ENCODE measurements around the gene BRIP1. TPM values are rescaled to one million over a fixed set of nuclear protein-coding genes. Genes with fewer than 3 reads are reported as not detected.

BRIP1 gene
- total RNA-seq, 1 experiment from 2014 or later: 30.2 TPM

GRCh38 chr17:61642768-61643167, 220.6 kb downstream of the BRIP1 start:
- no peaks in the 10 kb centered on the region for H3K27me3 ChIP-seq (replicated peaks; ENCODE audit: insufficient read depth, low read depth, low read length, poor library complexity)
- H3K36me3 ChIP-seq (ENCODE audit: insufficient read depth, low read length, poor library complexity, severe bottlenecking): no peaks in the 10 kb centered on the region
- no peak overlapping the region for H3K27ac ChIP-seq (ENCODE audit: low read depth, low read length, poor library complexity, severe bottlenecking)
- no peaks in the 10 kb centered on the region for H3K9me3 ChIP-seq (ENCODE audit: low read depth, low read length, poor library complexity, severe bottlenecking)
- no peak overlapping the region for H3K4me3 ChIP-seq (ENCODE audit: low read depth, low read length, poor library complexity, severe bottlenecking)
- DNase-seq (ENCODE audit: low spot score): no peak
- TF ChIP-seq EZH2 (IDR thresholded peaks at IDR 0.05; ENCODE audit: borderline replicate concordance, low read depth, low read length, poor library complexity, severe bottlenecking) (no peak), CTCF (conservative IDR thresholded peaks at IDR 0.05; ENCODE audit: low read depth, low read length) (no peak)
- no peaks in the 10 kb centered on the region for H3K4me1 ChIP-seq (ENCODE audit: insufficient read depth, low read length, poor library complexity, severe bottlenecking)
- no TSS peak for BruUV-seq (replicated peaks)
- POLR2A ChIA-PET (ENCODE audit: low non-redundant PET): no interaction called here
- intact Hi-C loops (cut with micrococcal nuclease; ENCODE audit: unreplicated experiment): no loop called here
- CTCF ChIA-PET: no interaction called here

- H3K9me3 ChIP-seq (ENCODE audit: low read depth, low read length, poor library complexity, severe bottlenecking): no peaks in the 10 kb centered on the region
- no peaks in the 10 kb centered on the region for H3K4me1 ChIP-seq (ENCODE audit: insufficient read depth, low read length, poor library complexity, severe bottlenecking)
- no TSS peak for BruUV-seq (replicated peaks)
- H3K4me3 ChIP-seq (ENCODE audit: low read depth, low read length, poor library complexity, severe bottlenecking): no peak overlapping the region
- no peaks in the 10 kb centered on the region for H3K36me3 ChIP-seq (ENCODE audit: insufficient read depth, low read length, poor library complexity, severe bottlenecking)
- ChIA-PET POLR2A (ENCODE audit: low non-redundant PET) (no interaction called here), CTCF (no interaction called here)
- intact Hi-C loops (cut with micrococcal nuclease; ENCODE audit: unreplicated experiment): no loop called here
- TF ChIP-seq CTCF (conservative IDR thresholded peaks at IDR 0.05; ENCODE audit: low read depth, low read length) (no peak), EZH2 (IDR thresholded peaks at IDR 0.05; ENCODE audit: borderline replicate concordance, low read depth, low read length, poor library complexity, severe bottlenecking) (no peak)
- no peak overlapping the region for H3K27ac ChIP-seq (ENCODE audit: low read depth, low read length, poor library complexity, severe bottlenecking)
- H3K27me3 ChIP-seq (replicated peaks; ENCODE audit: insufficient read depth, low read depth, low read length, poor library complexity): no peaks in the 10 kb centered on the region
- DNase-seq (ENCODE audit: low spot score): no peak
Observed at GRCh38 chr17:61641715-61642114, 221.6 kb downstream of the BRIP1 start.

- intact Hi-C loops (cut with micrococcal nuclease; ENCODE audit: unreplicated experiment): no loop called here
- no TSS peak for BruUV-seq (replicated peaks)
- ChIA-PET POLR2A (ENCODE audit: low non-redundant PET) (no interaction called here), CTCF (no interaction called here)
- TF ChIP-seq CTCF (conservative IDR thresholded peaks at IDR 0.05; ENCODE audit: low read depth, low read length) (no peak), EZH2 (IDR thresholded peaks at IDR 0.05; ENCODE audit: borderline replicate concordance, low read depth, low read length, poor library complexity, severe bottlenecking) (no peak)
- H3K27me3 ChIP-seq (replicated peaks; ENCODE audit: insufficient read depth, low read depth, low read length, poor library complexity): no peaks in the 10 kb centered on the region
- H3K36me3 ChIP-seq (ENCODE audit: insufficient read depth, low read length, poor library complexity, severe bottlenecking): no peaks in the 10 kb centered on the region
- no peak overlapping the region for H3K27ac ChIP-seq (ENCODE audit: low read depth, low read length, poor library complexity, severe bottlenecking)
- no peaks in the 10 kb centered on the region for H3K4me1 ChIP-seq (ENCODE audit: insufficient read depth, low read length, poor library complexity, severe bottlenecking)
- no peak overlapping the region for H3K4me3 ChIP-seq (ENCODE audit: low read depth, low read length, poor library complexity, severe bottlenecking)
- DNase-seq (ENCODE audit: low spot score): no peak
- no peaks in the 10 kb centered on the region for H3K9me3 ChIP-seq (ENCODE audit: low read depth, low read length, poor library complexity, severe bottlenecking)
Observed at GRCh38 chr17:61641084-61641483, 222.2 kb downstream of the BRIP1 start.

Data from A673 (cell line).